Right lobe of liver (tissue), 6 donors: ENCODE data around the gene HSPA12B. TPM values are rescaled to one million over a fixed set of nuclear protein-coding genes. Genes with fewer than 3 reads are reported as not detected.

Experiments used
- ATAC-seq, 4 donors: fragments of 200-7000 bp; cut with Tn5 transposase; one replicate each; pipeline ENCODE4 v1.9.1; 2020; ENCODE audit warnings: mild to moderate bottlenecking in 4 of 4, moderate library complexity in 4 of 4
- DNase-seq, 3 donors: peaks; one replicate each; pipeline ENCODE4 v3.0.0-alpha.2; 2020
- H3K27ac ChIP-seq, 3 donors: fragments of 200-600 bp; one replicate each; pipeline ENCODE4 v1.8.0; 2022
- H3K27me3 ChIP-seq, 2 donors: fragments of 200-600 bp; one replicate each; pipeline ENCODE4 v1.8.0; 2022
- H3K36me3 ChIP-seq, 4 donors: fragments of 200-600 bp; sonication (generic) in 1 of 4; one replicate each; pipeline versions ENCODE4 v1.5.1 to v1.8.0; 2017 to 2022; ENCODE audit warnings: control low read depth in 1 of 4
- H3K4me1 ChIP-seq, 4 donors: fragments of 200-600 bp; sonication (generic) in 1 of 4; one replicate each; pipeline versions ENCODE4 v1.5.1 to v1.8.0; 2017 to 2022; ENCODE audit warnings: control low read depth in 1 of 4
- H3K4me3 ChIP-seq, 3 donors: fragments of 200-600 bp; one replicate each; pipeline ENCODE4 v1.8.0; 2022
- H3K9me3 ChIP-seq, 4 donors: fragments of 200-600 bp; sonication (generic) in 1 of 4; one replicate each; pipeline versions ENCODE4 v1.5.1 to v1.8.0; 2017 to 2022; ENCODE audit warnings: control low read depth in 1 of 4
- POLR2A ChIP-seq: fragments of 450-650 bp; IDR thresholded peaks from one replicate; pipeline ENCODE4 v1.6.1; 2017; ENCODE audit warnings: antibody characterized with exemption, mild to moderate bottlenecking
- WGBS: methylation state at CpG from one replicate; pipeline ENCODE4 v1.1.6; 2018; ENCODE audit warnings: low coverage, low lambda C conversion rate; ENCODE audit not compliant: insufficient coverage; ENCODE audit errors: missing lambda C conversion rate; 5-methylcytosine and 5-hydroxymethylcytosine counted together
- intact Hi-C, 2 donors: fragments of 100-400 bp; cut with DNase I; formaldehyde crosslinking; loops; one replicate each; pipeline versions ENCODE4 v1.11.2 to v1.14.1; 2022
- total RNA-seq, 6 experiments: library from RNA; depleted of rRNA in 2 of 6; stranded (reverse); fragments of >200 nt in 2 of 6; fragmentation: NEBNext Ultra II Directional in 3 of 6; extraction: Animal tissue kit (Norgen Biotek cat#: 25700) in 3 of 6; gene quantifications; one replicate each; pipeline versions ENCODE4 v1.1.0 to v1.2.4, GENCODE V29; 2016 to 2023
- TF ChIP-seq, protein P1 (sequence below), 4 donors: fragments of 200-600 bp in 3 of 4; fragments of 450-650 bp in 1 of 4; IDR thresholded peaks; one replicate each; pipeline versions ENCODE4 v1.5.1 to v1.8.0; 2016 to 2022; ENCODE audit warnings: antibody characterized with exemption in 4 of 4, mild to moderate bottlenecking in 2 of 4
- donor health status: DM: no; HTN: yes; CAD: no.
- donor health status: DM: no; HTN: no; CAD: no.
- donor health status: DM: no; HTN: no; CAD: no.
- donor health status: DM: no; HTN: yes; CAD: no.
- donor health status: DM: no; HTN: yes; CAD: no.

HSPA12B gene
- total RNA-seq, 6 experiments from 2014 or later: 0.46 to 2.2 (median 0.97) TPM

DNA sequence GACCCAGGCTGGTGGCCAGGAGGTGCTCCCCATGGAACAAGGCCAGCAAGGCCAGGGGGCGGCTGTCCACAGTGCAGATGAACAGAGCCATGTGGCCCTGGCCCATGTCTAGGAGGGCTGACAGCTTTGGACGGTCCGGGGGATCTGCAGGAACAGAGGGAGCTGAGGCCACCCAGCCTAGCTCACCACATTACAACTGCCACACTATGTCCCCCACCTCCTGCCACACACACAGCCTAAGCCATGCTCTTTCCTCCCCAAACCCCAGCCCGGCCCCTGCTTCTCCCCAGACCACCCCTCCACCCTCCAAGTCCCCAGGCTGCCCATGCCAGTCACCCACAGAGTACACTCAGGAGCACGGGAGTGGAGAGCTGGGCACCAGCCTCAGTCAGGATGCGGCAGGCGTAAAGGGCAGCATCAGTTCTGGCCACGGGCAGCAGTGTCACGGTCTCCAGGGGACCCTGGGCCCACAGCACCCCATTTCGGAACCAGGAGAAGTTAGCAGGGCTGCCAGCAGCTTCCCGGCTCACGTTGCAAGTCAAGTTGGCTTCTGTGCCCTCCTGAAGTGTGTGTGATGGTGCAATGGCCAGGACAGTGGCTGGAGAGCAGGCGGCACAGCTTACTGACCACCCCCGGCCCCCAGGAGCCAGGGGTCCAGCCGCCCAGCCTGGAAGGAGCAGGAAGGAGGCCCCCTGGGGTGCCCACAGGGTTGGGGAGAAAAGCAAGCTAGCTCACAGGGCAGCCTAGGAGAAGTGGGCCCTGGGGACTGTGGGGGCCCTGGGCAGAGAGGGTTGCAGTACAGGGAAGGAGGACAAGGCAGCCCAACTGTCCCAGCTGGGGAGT is 35.5 kb upstream of the HSPA12B start:
- DNase-seq: no peak
- H3K27me3 ChIP-seq: no peaks in the 10 kb centered on the region
- intact Hi-C loops: no loop called here
- no peaks in the 10 kb centered on the region for H3K4me1 ChIP-seq
- no peak for TF ChIP-seq POLR2A
- TF ChIP-seq, protein P1, sequence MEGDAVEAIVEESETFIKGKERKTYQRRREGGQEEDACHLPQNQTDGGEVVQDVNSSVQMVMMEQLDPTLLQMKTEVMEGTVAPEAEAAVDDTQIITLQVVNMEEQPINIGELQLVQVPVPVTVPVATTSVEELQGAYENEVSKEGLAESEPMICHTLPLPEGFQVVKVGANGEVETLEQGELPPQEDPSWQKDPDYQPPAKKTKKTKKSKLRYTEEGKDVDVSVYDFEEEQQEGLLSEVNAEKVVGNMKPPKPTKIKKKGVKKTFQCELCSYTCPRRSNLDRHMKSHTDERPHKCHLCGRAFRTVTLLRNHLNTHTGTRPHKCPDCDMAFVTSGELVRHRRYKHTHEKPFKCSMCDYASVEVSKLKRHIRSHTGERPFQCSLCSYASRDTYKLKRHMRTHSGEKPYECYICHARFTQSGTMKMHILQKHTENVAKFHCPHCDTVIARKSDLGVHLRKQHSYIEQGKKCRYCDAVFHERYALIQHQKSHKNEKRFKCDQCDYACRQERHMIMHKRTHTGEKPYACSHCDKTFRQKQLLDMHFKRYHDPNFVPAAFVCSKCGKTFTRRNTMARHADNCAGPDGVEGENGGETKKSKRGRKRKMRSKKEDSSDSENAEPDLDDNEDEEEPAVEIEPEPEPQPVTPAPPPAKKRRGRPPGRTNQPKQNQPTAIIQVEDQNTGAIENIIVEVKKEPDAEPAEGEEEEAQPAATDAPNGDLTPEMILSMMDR (IDR thresholded peaks at IDR 0.05): no peak
- no peak overlapping the region for H3K27ac ChIP-seq
- no peaks in the 10 kb centered on the region for H3K9me3 ChIP-seq
- 90% methylated on average over 7 of the region's 15 CpGs for WGBS
- no peaks in the 10 kb centered on the region for H3K36me3 ChIP-seq
- ATAC-seq: no peak
- no peak overlapping the region for H3K4me3 ChIP-seq

DNA sequence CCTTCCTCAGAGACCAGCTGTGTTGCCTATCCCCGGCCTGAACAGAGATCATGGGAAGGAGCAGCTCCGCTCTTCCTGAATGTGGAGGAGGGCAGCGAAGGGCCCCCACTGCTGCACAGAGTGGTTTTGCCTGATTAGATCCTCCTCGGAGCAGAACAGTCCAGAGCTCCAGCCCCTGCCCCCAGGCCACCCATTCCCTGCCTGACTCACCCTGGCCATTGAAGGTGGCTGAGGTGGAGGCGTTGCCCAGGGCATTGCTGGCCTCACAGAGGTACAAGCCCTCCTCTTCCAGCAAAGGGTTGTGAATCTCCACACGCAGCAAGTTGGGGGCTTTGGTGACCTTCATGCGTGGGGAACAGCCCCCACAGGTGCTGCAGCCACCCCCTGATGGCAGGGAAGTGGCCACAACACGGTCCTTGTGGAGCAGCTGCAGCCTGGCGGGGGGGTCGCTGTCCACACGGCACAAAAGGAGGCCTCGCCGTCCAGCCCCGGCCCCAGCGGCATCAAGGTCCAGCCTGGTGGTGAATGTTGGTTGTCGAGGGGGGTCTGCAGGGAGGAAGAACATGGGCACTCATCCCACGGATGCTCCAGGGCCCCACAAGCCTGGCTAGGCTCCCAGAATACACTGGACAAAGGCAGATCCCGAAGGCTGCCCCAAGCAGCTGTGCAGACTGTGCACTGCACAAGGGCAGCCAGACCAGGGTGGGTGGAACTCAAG is 34.7 kb upstream of the HSPA12B start:
- TF ChIP-seq, protein P1 (IDR thresholded peaks at IDR 0.05): no peak
- TF ChIP-seq POLR2A: no peak
- H3K27me3 ChIP-seq: no peaks in the 10 kb centered on the region
- ATAC-seq: no peak
- H3K9me3 ChIP-seq: no peaks in the 10 kb centered on the region
- no peaks in the 10 kb centered on the region for H3K36me3 ChIP-seq
- intact Hi-C loops: no loop called here
- no peak overlapping the region for H3K4me3 ChIP-seq
- 87% methylated on average over 3 of the region's 18 CpGs for WGBS
- H3K4me1 ChIP-seq: no peaks in the 10 kb centered on the region
- DNase-seq: no peak
- no peak overlapping the region for H3K27ac ChIP-seq

DNA sequence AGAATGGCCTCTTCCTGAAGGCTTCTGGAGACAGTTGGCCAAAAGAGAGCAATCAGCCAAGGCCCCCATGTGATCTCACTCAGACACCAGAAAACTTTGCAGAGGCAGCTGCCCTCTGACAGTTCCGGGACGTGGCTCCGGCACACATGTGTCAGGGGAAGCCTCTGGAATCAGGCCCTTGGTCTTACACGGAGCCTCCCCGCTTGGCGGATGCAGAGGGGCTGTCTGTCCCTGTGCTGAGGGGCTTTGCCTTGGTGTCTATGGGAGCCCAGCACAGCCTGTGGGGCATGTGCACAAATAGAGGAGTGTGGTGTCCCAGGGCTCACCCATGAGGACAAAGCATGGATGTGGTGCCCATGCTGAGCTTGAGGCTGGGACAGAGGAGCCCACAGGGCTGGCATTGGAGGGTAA is 33.9 kb upstream of the HSPA12B start:
- WGBS: no CpG with 5 or more reads among the region's 6 CpGs
- no peak for TF ChIP-seq POLR2A
- TF ChIP-seq, protein P1 (IDR thresholded peaks at IDR 0.05): no peak
- no peaks in the 10 kb centered on the region for H3K27me3 ChIP-seq
- intact Hi-C loops: no loop called here
- no peaks in the 10 kb centered on the region for H3K36me3 ChIP-seq
- no peaks in the 10 kb centered on the region for H3K9me3 ChIP-seq
- DNase-seq: no peak
- H3K4me3 ChIP-seq: no peak overlapping the region
- no peak overlapping the region for H3K27ac ChIP-seq
- H3K4me1 ChIP-seq: no peaks in the 10 kb centered on the region
- no peak for ATAC-seq

DNA sequence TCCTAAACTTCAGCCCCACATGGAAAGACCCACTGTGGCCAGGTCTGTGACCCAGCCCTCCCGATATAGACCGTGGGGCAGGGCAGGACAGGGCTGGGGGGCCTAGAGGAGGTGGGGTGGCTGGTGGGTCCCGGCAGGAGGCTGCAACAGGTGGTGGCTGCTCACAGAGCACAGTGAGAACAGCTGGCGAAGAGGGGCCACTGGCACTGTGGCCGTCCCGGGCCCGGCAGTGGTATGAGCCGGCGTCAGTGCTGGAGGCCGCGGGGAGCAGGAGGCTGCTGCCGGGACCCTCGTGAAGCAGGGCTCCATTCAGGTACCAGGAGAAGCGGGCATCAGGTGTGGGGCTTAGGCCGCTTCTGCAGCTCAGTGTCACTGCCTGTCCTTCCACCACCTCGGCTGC is 33.4 kb upstream of the HSPA12B start:
- WGBS: no CpG with 5 or more reads among the region's 16 CpGs
- Histone ChIP-seq H3K4me3 (no peak overlapping the region), H3K27me3 (no peaks in the 10 kb centered on the region), H3K9me3 (no peaks in the 10 kb centered on the region), H3K4me1 (no peaks in the 10 kb centered on the region), H3K27ac (no peak overlapping the region), H3K36me3 (no peaks in the 10 kb centered on the region)
- intact Hi-C loops: no loop called here
- no peak for DNase-seq
- no peak for ATAC-seq
- TF ChIP-seq POLR2A: no peak
- TF ChIP-seq, protein P1 (IDR thresholded peaks at IDR 0.05): no peak
